Measurements from ENCODE around the gene IGFL2. TPM values are rescaled to one million over a fixed set of nuclear protein-coding genes. Genes with fewer than 3 reads are reported as not detected.

The IGFL2 gene
- total and polyA plus RNA-seq, 2 of the 4 experiments (the other 2 are of a cell fraction): not detected

DNA sequence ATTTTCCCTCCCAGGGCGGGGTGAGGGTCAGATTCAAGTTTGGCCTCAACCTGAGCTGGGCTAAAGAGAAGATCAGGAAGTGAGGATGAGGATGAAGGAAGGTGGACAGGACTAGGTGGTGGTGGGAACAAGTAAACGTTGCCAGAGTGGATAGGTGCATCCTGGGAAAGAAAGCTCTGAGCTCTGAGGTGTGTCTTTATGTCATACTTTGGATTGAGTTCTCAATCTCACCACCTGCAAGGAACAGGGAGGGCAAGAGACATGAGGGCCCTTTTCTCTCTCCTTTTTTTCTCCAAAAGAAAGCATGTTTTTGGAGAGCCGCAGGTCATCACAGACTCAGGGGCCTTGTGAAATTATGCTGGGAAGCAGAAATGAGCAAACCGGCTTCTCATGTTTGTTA is 43.3 kb downstream of the IGFL2 start:
- H4K5ac ChIP-seq (ENCODE audit: low read depth, low read length): no peak overlapping the region
- ATAC-seq (ENCODE audit: low read depth): no peak
- H3K4me3 ChIP-seq (ENCODE audit: insufficient read depth, low read depth, low read length): no peak overlapping the region
- no peak overlapping the region for H3K18ac ChIP-seq (ENCODE audit: low read depth, low read length)
- H4K91ac ChIP-seq (ENCODE audit: insufficient read depth, low read depth, low read length): no peak overlapping the region
- H2BK20ac ChIP-seq (ENCODE audit: low read depth, low read length): no peak overlapping the region
- H3K4me1 ChIP-seq (ENCODE audit: control insufficient read depth, insufficient read depth, low read length): no peaks in the 10 kb centered on the region; the same call in 1 of the 2 replicates
- BruUV-seq (replicated peaks): no TSS peak
- no peak overlapping the region for H3K14ac ChIP-seq (replicated peaks; ENCODE audit: low read depth, low read length)
- no peak overlapping the region for H3K9ac ChIP-seq (ENCODE audit: low read depth, low read length)
- no peak for DNase-seq
- no peak overlapping the region for H3K23ac ChIP-seq (ENCODE audit: low read depth, low read length)
- H3K56ac ChIP-seq (ENCODE audit: extremely low read depth, insufficient read depth, low read length): no peak overlapping the region
- TF ChIP-seq MAZ (IDR thresholded peaks at IDR 0.05; ENCODE audit: borderline replicate concordance, low read depth, low read length): no peak
- TF ChIP-seq NFE2L2 (IDR thresholded peaks at IDR 0.05; ENCODE audit: low read depth, low read length): no peak
- TF ChIP-seq BHLHE40 (IDR thresholded peaks at IDR 0.05; ENCODE audit: low read depth, low read length): no peak
- TF ChIP-seq POLR2A (IDR thresholded peaks at IDR 0.05; ENCODE audit: low read depth, low read length): no peak
- no peak for TF ChIP-seq MAFK (IDR thresholded peaks at IDR 0.05; ENCODE audit: low read depth, low read length)
- no peak for TF ChIP-seq FOS (IDR thresholded peaks at IDR 0.05; ENCODE audit: low read depth, low read length)
- TF ChIP-seq CHD1 (IDR thresholded peaks at IDR 0.05; ENCODE audit: low read depth, low read length): no peak
- no peak for TF ChIP-seq ELK1 (IDR thresholded peaks at IDR 0.05; ENCODE audit: borderline replicate concordance, low read depth, low read length)
- H4K8ac ChIP-seq (ENCODE audit: low read depth in 2 of 2, low read length in 2 of 2): no peak overlapping the region
- H3K27me3 ChIP-seq (ENCODE audit: control insufficient read depth, insufficient read depth, low read length): peaks cover 64% of the 10 kb centered on the region
- H2BK120ac ChIP-seq (ENCODE audit: low read depth, low read length): no peak overlapping the region
- H4K20me1 ChIP-seq (ENCODE audit: insufficient read depth, low read length): no peaks in the 10 kb centered on the region
- H3K36me3 ChIP-seq (ENCODE audit: control insufficient read depth, insufficient read depth, low read length): no peaks in the 10 kb centered on the region
- no peaks in the 10 kb centered on the region for H3K9me3 ChIP-seq (ENCODE audit: control insufficient read depth, insufficient read depth, low read length)
- H3K4ac ChIP-seq (ENCODE audit: low read depth, low read length): no peak overlapping the region
- no CpG with 5 or more reads among the region's 4 CpGs for WGBS, 2 experiments (ENCODE audit: extremely low coverage in 2 of 2, insufficient read length in 1 of 2)
- H2AK9ac ChIP-seq (replicated peaks; ENCODE audit: low read depth, low read length, poor library complexity): no peak overlapping the region
- in situ Hi-C loops (cut with MboI; ENCODE audit: low sequenced_read_pairs): no loop called here
- H2BK15ac ChIP-seq (ENCODE audit: low read depth, low read length): no peak overlapping the region
- no peak overlapping the region for H2AK5ac ChIP-seq (ENCODE audit: low read depth, low read length)
- ChIA-PET POLR2A (ENCODE audit: unreplicated experiment) (no interaction called here), CTCF (interaction anchor here (1.0 to 1.3 kb wide), 2 partner anchors 109 to 163 kb away, joined by 3 to 7 read pairs; no protein-coding TSS in a partner anchor)
- intact Hi-C loops (cut with micrococcal nuclease): no loop called here
- H3K27ac ChIP-seq (ENCODE audit: insufficient read depth, low read length): no peak overlapping the region
- no peak overlapping the region for H2BK5ac ChIP-seq (ENCODE audit: low read depth, low read length, poor library complexity, severe bottlenecking)
- H3K9me1 ChIP-seq (ENCODE audit: insufficient read depth, low read length): no peaks in the 10 kb centered on the region
- H3K79me1 ChIP-seq (ENCODE audit: low read depth in 1 of 2, low read length in 2 of 2): no peaks in the 10 kb centered on the region
- H3K4me2 ChIP-seq (ENCODE audit: low read depth, low read length): no peak overlapping the region
- H2AFZ ChIP-seq (replicated peaks; ENCODE audit: low read length, poor library complexity): no peak overlapping the region
- dilution Hi-C loops (cut with HindIII; ENCODE audit: low sequenced_read_pairs, unreplicated experiment): no loop called here

Measured in IMR-90 (cell line).